ENCODE measurements around the gene MAST3. TPM values are rescaled to one million over a fixed set of nuclear protein-coding genes. Genes with fewer than 3 reads are reported as not detected.

MAST3 gene
- total RNA-seq, 1 experiment from 2014 or later = 11.5 TPM

- TF ChIP-seq FOXP4 (CRISPR knock-in tag; IDR thresholded peaks at IDR 0.05) (no peak), ZNF512 (CRISPR knock-in tag; IDR thresholded peaks at IDR 0.05; ENCODE audit: borderline replicate concordance) (no peak), PRDM15 (CRISPR knock-in tag; IDR thresholded peaks at IDR 0.05) (no peak), AR (CRISPR knock-in tag; IDR thresholded peaks at IDR 0.05) (no peak), ATF6 (CRISPR knock-in tag; IDR thresholded peaks at IDR 0.05) (no peak)
Measured at GRCh38 chr19:18065173-18065495, 32.4 kb upstream of the MAST3 start (continued).

GRCh38 chr19:18068395-18068794 lies 29.2 kb upstream of the MAST3 start:
- ATAC-seq (no peak), DNase-seq (ENCODE audit: low spot score) (no peak)
- ChIA-PET POLR2A (no interaction called here), CTCF (interaction anchor here (1.0 kb wide), 1 partner anchor 45 kb away, joined by 3 read pairs; no protein-coding TSS in a partner anchor)
- no peaks in the 10 kb centered on the region for H3K27me3 Mint-ChIP-seq (ENCODE audit: low read depth)
- no peak overlapping the region for H3K4me3 Mint-ChIP-seq
- no peaks in the 10 kb centered on the region for H3K9me3 Mint-ChIP-seq
- no peak overlapping the region for H3K27ac Mint-ChIP-seq
- no peaks in the 10 kb centered on the region for H3K36me3 Mint-ChIP-seq
- TF ChIP-seq ZNF263 (CRISPR knock-in tag; IDR thresholded peaks at IDR 0.05; ENCODE audit: low read depth) (no peak), SMAD3 (CRISPR knock-in tag; IDR thresholded peaks at IDR 0.05; ENCODE audit: borderline replicate concordance) (no peak)
- no peaks in the 10 kb centered on the region for H3K4me1 Mint-ChIP-seq

- no peak overlapping the region for H3K4me3 Mint-ChIP-seq
- no peaks in the 10 kb centered on the region for H3K4me1 Mint-ChIP-seq
- no peak for DNase-seq (ENCODE audit: low spot score)
Measured at GRCh38 chr19:18069383-18069782, 28.2 kb upstream of the MAST3 start.

More at GRCh38 chr19:18069383-18069782, 28.2 kb upstream of the MAST3 start:
- Mint-ChIP-seq H3K9me3 (no peaks in the 10 kb centered on the region), H3K27me3 (ENCODE audit: low read depth) (no peaks in the 10 kb centered on the region), H3K36me3 (no peaks in the 10 kb centered on the region), H3K27ac (no peak overlapping the region)
- POLR2A ChIA-PET = no interaction called here
- CTCF ChIA-PET = interaction anchor here (1.2 kb wide), 1 partner anchor 99 kb away, joined by 3 read pairs; no protein-coding TSS in a partner anchor
- TF ChIP-seq NR1H2 (CRISPR knock-in tag; IDR thresholded peaks at IDR 0.05) (no peak), PRDM15 (CRISPR knock-in tag; IDR thresholded peaks at IDR 0.05) (peak; percentile 82)
- ATAC-seq = no peak

All from WTC11 (cell line).